Parathyroid adenoma (tissue), 2 donors: ENCODE data around the gene HDAC3.

Experiments
- H2AFZ ChIP-seq: fragments of 300-600 bp; sonication (generic); one replicate; pipeline ENCODE4 v1.7.0; 2017; ENCODE audit warnings: antibody characterized with exemption, mild to moderate bottlenecking
- H3K27ac ChIP-seq: fragments of 300-600 bp; sonication (generic); one replicate; pipeline ENCODE4 v1.7.0; 2017
- H3K27me3 ChIP-seq: fragments of 300-600 bp; sonication (generic); one replicate; pipeline ENCODE4 v1.7.0; 2017; ENCODE audit warnings: low read length; ENCODE audit not compliant: control insufficient read depth, insufficient read depth
- H3K36me3 ChIP-seq: fragments of 300-600 bp; sonication (generic); one replicate; pipeline ENCODE4 v1.7.0; 2017; ENCODE audit warnings: low read length; ENCODE audit not compliant: control insufficient read depth, insufficient read depth
- H3K4me1 ChIP-seq: fragments of 300-600 bp; sonication (generic); one replicate; pipeline ENCODE4 v1.7.0; 2017; ENCODE audit warnings: control low read depth
- H3K4me2 ChIP-seq: fragments of 300-600 bp; sonication (generic); one replicate; pipeline ENCODE4 v1.7.0; 2017; ENCODE audit warnings: low read length
- H3K4me3 ChIP-seq: fragments of 300-600 bp; sonication (generic); one replicate; pipeline ENCODE4 v1.7.0; 2017; ENCODE audit warnings: low read depth, low read length
- H3K79me2 ChIP-seq: fragments of 300-600 bp; sonication (generic); one replicate; pipeline ENCODE4 v1.7.0; 2017; ENCODE audit warnings: control low read depth
- H3K9ac ChIP-seq: fragments of 300-600 bp; sonication (generic); one replicate; pipeline ENCODE4 v1.7.0; 2017; ENCODE audit warnings: mild to moderate bottlenecking
- H3K9me3 ChIP-seq: fragments of 300-600 bp; sonication (generic); one replicate; pipeline ENCODE4 v1.7.0; 2017; ENCODE audit warnings: low read length; ENCODE audit not compliant: control insufficient read depth
- CTCF ChIP-seq: fragments of 300-600 bp; sonication (generic); IDR thresholded peaks from one replicate; pipeline ENCODE4 v1.7.0; 2017; ENCODE audit warnings: antibody characterized with exemption, mild to moderate bottlenecking
- donor health status: primary hyperparathyroidism.

The HDAC3 gene

GRCh38 chr5:141574122-141574510 is 62.5 kb downstream of the HDAC3 start:
- Histone ChIP-seq H3K36me3 (no peaks in the 10 kb centered on the region), H3K9ac (no peak overlapping the region)
- TF ChIP-seq CTCF: no peak

GRCh38 chr5:141573489-141574121 is 63.0 kb downstream of the HDAC3 start:
- Histone ChIP-seq H3K4me2 (no peak overlapping the region), H3K27me3 (no peaks in the 10 kb centered on the region), H3K9me3 (no peaks in the 10 kb centered on the region), H3K4me1 (no peaks in the 10 kb centered on the region), H2AFZ (no peak overlapping the region), H3K4me3 (no peak overlapping the region), H3K9ac (no peak overlapping the region), H3K27ac (no peak overlapping the region), H3K79me2 (no peaks in the 10 kb centered on the region), H3K36me3 (no peaks in the 10 kb centered on the region)
- TF ChIP-seq CTCF: no peak

More at GRCh38 chr5:141574122-141574510, 62.5 kb downstream of the HDAC3 start:
- Histone ChIP-seq H3K27me3 (no peaks in the 10 kb centered on the region), H2AFZ (no peak overlapping the region), H3K4me1 (no peaks in the 10 kb centered on the region), H3K79me2 (no peaks in the 10 kb centered on the region), H3K9me3 (no peaks in the 10 kb centered on the region), H3K4me3 (no peak overlapping the region), H3K4me2 (no peak overlapping the region), H3K27ac (no peak overlapping the region)
